ENCODE measurements around the gene WNK3.

DNA sequence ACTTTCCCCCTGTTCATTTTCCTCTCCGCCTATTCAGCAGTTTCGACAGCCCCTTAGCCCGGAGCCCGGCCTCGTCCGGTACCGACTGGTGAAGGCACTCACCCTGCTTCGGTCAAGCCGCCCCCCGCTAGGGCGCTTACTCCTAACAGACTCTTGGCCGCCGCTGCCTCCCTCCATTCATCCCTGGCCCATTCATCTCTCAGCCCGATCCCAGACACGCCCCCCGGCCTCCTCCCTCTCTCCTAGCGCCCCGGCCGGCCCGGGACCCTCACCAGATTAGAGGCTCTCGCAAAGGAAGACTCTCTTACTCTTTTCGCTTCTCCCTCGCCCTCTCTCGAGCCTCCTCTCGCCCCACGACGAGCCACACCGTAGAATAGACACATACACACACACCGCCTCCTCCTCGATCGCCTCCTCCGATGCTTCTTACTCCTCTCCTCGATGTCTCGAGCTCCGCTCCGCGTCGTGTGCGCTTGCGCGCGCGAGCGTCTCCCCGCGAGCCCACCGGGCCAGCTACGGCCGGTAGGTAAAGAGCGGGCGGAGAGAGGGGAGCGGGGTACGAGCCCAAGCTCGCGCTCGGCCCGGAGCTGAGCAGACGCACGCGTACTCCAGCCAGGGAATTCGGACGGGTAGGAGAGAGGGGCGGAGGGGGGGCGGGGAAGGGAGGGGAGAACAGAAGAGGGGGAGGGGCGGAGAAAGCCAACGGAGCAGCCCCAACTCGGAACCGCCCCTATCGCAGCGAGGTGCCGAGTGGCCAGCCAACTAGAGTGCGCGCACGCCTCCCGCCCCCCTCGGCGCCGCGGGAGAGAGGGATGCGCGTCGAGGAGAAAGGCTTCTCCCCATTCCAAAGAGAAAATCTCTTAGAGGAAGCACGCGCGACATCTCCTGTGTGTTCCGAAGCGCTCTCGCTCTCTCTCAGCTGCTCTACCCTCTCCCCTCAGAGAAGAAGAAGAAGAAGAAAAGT is at the start of gene WNK3:
- TF ChIP-seq EZH2 (IDR thresholded peaks at IDR 0.05; ENCODE audit: insufficient read depth, poor library complexity, severe bottlenecking) (no peak), EZH2phosphoT487 (IDR thresholded peaks at IDR 0.05; ENCODE audit: insufficient read depth, low read depth) (no peak)
